SK-N-SH (cell line): ENCODE data around the gene GSK3B.

Source experiments
- EP300 ChIP-seq, 2 experiments: IDR thresholded peaks; 2 replicates each; pipeline versions ENCODE4 v1.4.0 to v1.6.1; 2012; ENCODE audit warnings: borderline replicate concordance in 1 of 2, low read depth in 1 of 2, low read length in 1 of 2
- EZH2phosphoT487 ChIP-seq: fragments of 200-600 bp; sonication (generic); IDR thresholded peaks from 2 replicates; pipeline ENCODE4 v1.6.1; 2017; ENCODE audit warnings: low read depth, mixed run types, mild to moderate bottlenecking, antibody characterized with exemption, moderate library complexity, borderline replicate concordance
- FOXM1 ChIP-seq: IDR thresholded peaks from 2 replicates; pipeline ENCODE4 v1.4.0; 2012; ENCODE audit warnings: low read depth, mild to moderate bottlenecking
- MXI1 ChIP-seq: IDR thresholded peaks from 2 replicates; pipeline ENCODE4 v1.6.1; 2012; ENCODE audit warnings: mild to moderate bottlenecking, low read depth, low read length, improper control_type of control experiment
- RAD21 ChIP-seq: IDR thresholded peaks from 2 replicates; pipeline ENCODE4 v1.6.1; 2012; ENCODE audit warnings: mild to moderate bottlenecking, low read length
- RCOR1 ChIP-seq: fragments of 150-350 bp; IDR thresholded peaks from 2 replicates; pipeline ENCODE4 v1.6.1; 2017; ENCODE audit warnings: antibody characterized with exemption, low read length
- TAF1 ChIP-seq: IDR thresholded peaks from 2 replicates; pipeline ENCODE4 v1.6.1; 2012; ENCODE audit warnings: low read depth, mild to moderate bottlenecking, low read length, moderate library complexity, borderline replicate concordance
- TF ChIP-seq, protein P1 (sequence below): IDR thresholded peaks from 2 replicates; pipeline ENCODE4 v1.6.1; 2012; ENCODE audit warnings: mild to moderate bottlenecking, low read depth, low read length, moderate library complexity
- TF ChIP-seq, protein P2 (sequence below): IDR thresholded peaks from 2 replicates; pipeline ENCODE4; 2012
- TF ChIP-seq, protein P3 (sequence below): fragments of 200-600 bp; sonication (generic); IDR thresholded peaks from 2 replicates; pipeline ENCODE4 v1.6.1; 2017; ENCODE audit warnings: antibody characterized with exemption, mild to moderate bottlenecking, moderate library complexity

DNA sequence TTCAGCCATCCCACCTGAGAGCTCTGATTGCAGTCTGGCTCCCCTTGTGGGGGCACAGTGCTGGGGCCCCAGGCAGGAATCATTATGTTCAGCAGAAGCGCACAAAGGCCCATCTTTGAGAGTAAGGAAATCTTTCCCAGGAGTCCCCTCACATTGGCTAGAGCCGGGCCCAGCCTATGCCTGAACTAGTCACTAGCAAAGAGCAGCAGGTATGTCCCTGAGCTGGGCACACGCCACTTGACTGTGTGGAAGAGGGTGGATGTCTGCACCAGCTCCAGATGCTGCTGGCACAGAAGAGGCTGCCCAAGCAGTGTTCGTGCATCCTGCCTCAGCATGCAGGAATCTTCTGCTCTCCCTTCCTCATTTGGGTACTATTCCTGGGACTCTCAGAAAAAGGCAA is 286.0 kb downstream of the GSK3B start:
- TF ChIP-seq TAF1 (no peak), FOXM1 (no peak), RAD21 (no peak), RCOR1 (no peak), EZH2phosphoT487 (no peak), EP300 (IDR thresholded peaks at IDR 0.05; ENCODE audit: borderline replicate concordance in 1 of 2, low read depth in 1 of 2, low read length in 1 of 2) (no peak), MXI1 (no peak)
- TF ChIP-seq, protein P1, sequence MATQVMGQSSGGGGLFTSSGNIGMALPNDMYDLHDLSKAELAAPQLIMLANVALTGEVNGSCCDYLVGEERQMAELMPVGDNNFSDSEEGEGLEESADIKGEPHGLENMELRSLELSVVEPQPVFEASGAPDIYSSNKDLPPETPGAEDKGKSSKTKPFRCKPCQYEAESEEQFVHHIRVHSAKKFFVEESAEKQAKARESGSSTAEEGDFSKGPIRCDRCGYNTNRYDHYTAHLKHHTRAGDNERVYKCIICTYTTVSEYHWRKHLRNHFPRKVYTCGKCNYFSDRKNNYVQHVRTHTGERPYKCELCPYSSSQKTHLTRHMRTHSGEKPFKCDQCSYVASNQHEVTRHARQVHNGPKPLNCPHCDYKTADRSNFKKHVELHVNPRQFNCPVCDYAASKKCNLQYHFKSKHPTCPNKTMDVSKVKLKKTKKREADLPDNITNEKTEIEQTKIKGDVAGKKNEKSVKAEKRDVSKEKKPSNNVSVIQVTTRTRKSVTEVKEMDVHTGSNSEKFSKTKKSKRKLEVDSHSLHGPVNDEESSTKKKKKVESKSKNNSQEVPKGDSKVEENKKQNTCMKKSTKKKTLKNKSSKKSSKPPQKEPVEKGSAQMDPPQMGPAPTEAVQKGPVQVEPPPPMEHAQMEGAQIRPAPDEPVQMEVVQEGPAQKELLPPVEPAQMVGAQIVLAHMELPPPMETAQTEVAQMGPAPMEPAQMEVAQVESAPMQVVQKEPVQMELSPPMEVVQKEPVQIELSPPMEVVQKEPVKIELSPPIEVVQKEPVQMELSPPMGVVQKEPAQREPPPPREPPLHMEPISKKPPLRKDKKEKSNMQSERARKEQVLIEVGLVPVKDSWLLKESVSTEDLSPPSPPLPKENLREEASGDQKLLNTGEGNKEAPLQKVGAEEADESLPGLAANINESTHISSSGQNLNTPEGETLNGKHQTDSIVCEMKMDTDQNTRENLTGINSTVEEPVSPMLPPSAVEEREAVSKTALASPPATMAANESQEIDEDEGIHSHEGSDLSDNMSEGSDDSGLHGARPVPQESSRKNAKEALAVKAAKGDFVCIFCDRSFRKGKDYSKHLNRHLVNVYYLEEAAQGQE = no peak
- TF ChIP-seq, protein P2, sequence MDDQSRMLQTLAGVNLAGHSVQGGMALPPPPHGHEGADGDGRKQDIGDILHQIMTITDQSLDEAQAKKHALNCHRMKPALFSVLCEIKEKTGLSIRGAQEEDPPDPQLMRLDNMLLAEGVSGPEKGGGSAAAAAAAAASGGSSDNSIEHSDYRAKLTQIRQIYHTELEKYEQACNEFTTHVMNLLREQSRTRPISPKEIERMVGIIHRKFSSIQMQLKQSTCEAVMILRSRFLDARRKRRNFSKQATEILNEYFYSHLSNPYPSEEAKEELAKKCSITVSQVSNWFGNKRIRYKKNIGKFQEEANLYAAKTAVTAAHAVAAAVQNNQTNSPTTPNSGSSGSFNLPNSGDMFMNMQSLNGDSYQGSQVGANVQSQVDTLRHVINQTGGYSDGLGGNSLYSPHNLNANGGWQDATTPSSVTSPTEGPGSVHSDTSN = no peak
- TF ChIP-seq, protein P3, sequence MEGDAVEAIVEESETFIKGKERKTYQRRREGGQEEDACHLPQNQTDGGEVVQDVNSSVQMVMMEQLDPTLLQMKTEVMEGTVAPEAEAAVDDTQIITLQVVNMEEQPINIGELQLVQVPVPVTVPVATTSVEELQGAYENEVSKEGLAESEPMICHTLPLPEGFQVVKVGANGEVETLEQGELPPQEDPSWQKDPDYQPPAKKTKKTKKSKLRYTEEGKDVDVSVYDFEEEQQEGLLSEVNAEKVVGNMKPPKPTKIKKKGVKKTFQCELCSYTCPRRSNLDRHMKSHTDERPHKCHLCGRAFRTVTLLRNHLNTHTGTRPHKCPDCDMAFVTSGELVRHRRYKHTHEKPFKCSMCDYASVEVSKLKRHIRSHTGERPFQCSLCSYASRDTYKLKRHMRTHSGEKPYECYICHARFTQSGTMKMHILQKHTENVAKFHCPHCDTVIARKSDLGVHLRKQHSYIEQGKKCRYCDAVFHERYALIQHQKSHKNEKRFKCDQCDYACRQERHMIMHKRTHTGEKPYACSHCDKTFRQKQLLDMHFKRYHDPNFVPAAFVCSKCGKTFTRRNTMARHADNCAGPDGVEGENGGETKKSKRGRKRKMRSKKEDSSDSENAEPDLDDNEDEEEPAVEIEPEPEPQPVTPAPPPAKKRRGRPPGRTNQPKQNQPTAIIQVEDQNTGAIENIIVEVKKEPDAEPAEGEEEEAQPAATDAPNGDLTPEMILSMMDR = no peak
